ENCODE data around the gene ALG14. TPM values are rescaled to one million over a fixed set of nuclear protein-coding genes. Genes with fewer than 3 reads are reported as not detected.

ALG14 gene
- total and polyA plus RNA-seq, 2 donors (not counting 3 experiments of a cell fraction or from before 2014, with no cell fraction given): 2.6 to 8.6 TPM

DNA sequence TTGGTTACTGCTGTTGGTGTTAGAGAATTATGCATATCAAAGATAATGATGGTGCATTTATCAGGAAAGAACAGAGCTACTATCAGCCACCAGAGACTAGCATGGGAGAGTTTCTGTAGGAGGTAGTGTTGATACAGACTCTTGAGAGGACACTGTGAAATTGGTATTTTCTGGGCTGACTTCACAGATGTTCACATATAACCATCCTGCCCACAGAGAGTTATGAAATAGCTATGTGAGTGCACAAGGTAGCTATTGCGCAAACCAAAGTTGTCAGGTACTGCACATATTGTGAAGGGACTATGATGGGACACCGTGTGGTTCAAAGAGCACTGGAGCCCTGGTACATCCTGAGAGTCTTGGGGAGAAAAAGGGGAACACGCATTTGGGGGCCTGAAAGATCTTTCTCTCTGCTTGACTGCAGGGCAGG, 43.0 kb upstream of the ALG14 start:
- no peak for FAIRE-seq

More for the DNA sequence above, 43.0 kb upstream of the ALG14 start:
- no peaks in the 10 kb centered on the region for H3K9me3 ChIP-seq (replicated peaks; ENCODE audit: control insufficient read depth, insufficient read depth, low read length)
- no peak overlapping the region for H3K4me3 ChIP-seq (replicated peaks in 1 of 3; ENCODE audit: insufficient read depth in 1 of 3, low read depth in 1 of 3, low read length in 3 of 3)
- dilution Hi-C loops (cut with MboI; ENCODE audit: extremely low pct_ligation_motif_present, low sequenced_read_pairs) (no loop called here), intact Hi-C loops (cut with micrococcal nuclease) (loop anchor here (5.0 to 10.0 kb wide), 2 partner anchors 43 to 119 kb away; partner anchors contain the start of genes ALG14 and RWDD3)
- H4K20me1 ChIP-seq (replicated peaks; ENCODE audit: control insufficient read depth, extremely low read depth, insufficient read depth, low read length): no peaks in the 10 kb centered on the region
- POLR2A ChIA-PET: no interaction called here
- H3K79me2 ChIP-seq (ENCODE audit: control insufficient read depth, insufficient read depth, low read length): no peaks in the 10 kb centered on the region
- no peak overlapping the region for H3K4me2 ChIP-seq (ENCODE audit: insufficient read depth, low read length)
- H3K9me1 ChIP-seq (replicated peaks; ENCODE audit: control insufficient read depth, extremely low read depth, insufficient read depth, low read length): no peaks in the 10 kb centered on the region
- H3K36me3 ChIP-seq (ENCODE audit: control insufficient read depth in 2 of 2, extremely low read depth in 1 of 2, insufficient read depth in 2 of 2, low read length in 2 of 2): no peaks in the 10 kb centered on the region
- no TSS peak for BruUV-seq (replicated peaks)
- no peak for TF ChIP-seq JUN (IDR thresholded peaks at IDR 0.05; ENCODE audit: borderline replicate concordance, insufficient read depth, insufficient read length, low read depth)
- TF ChIP-seq MYC (IDR thresholded peaks at IDR 0.05; ENCODE audit: low read depth, low read length): no peak
- TF ChIP-seq EZH2 (IDR thresholded peaks at IDR 0.05; ENCODE audit: borderline replicate concordance, low read depth, low read length, severe bottlenecking): no peak
- TF ChIP-seq, protein P1, sequence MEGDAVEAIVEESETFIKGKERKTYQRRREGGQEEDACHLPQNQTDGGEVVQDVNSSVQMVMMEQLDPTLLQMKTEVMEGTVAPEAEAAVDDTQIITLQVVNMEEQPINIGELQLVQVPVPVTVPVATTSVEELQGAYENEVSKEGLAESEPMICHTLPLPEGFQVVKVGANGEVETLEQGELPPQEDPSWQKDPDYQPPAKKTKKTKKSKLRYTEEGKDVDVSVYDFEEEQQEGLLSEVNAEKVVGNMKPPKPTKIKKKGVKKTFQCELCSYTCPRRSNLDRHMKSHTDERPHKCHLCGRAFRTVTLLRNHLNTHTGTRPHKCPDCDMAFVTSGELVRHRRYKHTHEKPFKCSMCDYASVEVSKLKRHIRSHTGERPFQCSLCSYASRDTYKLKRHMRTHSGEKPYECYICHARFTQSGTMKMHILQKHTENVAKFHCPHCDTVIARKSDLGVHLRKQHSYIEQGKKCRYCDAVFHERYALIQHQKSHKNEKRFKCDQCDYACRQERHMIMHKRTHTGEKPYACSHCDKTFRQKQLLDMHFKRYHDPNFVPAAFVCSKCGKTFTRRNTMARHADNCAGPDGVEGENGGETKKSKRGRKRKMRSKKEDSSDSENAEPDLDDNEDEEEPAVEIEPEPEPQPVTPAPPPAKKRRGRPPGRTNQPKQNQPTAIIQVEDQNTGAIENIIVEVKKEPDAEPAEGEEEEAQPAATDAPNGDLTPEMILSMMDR (IDR thresholded peaks at IDR 0.05; ENCODE audit: extremely low read depth in 1 of 2, insufficient read depth in 1 of 2, low read depth in 1 of 2, low read length in 2 of 2): no peak
- TF ChIP-seq GATA2 (IDR thresholded peaks at IDR 0.05; ENCODE audit: insufficient read depth, insufficient read length, low read depth, low read length): no peak
- TF ChIP-seq POLR2AphosphoS5 (IDR thresholded peaks at IDR 0.05; ENCODE audit: insufficient read depth, low read depth, low read length): no peak
- no peak for TF ChIP-seq FOS (IDR thresholded peaks at IDR 0.05; ENCODE audit: borderline replicate concordance, insufficient read depth, low read length)
- TF ChIP-seq, protein P2, sequence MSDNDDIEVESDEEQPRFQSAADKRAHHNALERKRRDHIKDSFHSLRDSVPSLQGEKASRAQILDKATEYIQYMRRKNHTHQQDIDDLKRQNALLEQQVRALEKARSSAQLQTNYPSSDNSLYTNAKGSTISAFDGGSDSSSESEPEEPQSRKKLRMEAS (IDR thresholded peaks at IDR 0.05; ENCODE audit: insufficient read depth, insufficient read length): no peak
- TF ChIP-seq POLR2A (IDR thresholded peaks at IDR 0.05; ENCODE audit: low read depth, low read length): no peak
- CTCF ChIA-PET: interaction anchor here (0.7 to 3.8 kb wide), 8 partner anchors 11 to 118 kb away, joined by 3 to 30 read pairs (median 4); partner anchors contain the start of gene RWDD3
- no peak for DNase-seq (ENCODE audit: low read depth, low spot score)
- no peak overlapping the region for H2AFZ ChIP-seq (ENCODE audit: low read depth, low read length)
- peaks cover 28 to 40% of the 10 kb centered on the region in 2 experiments for H3K27me3 ChIP-seq (ENCODE audit: control insufficient read depth in 2 of 2, insufficient read depth in 2 of 2, low read length in 2 of 2)
- H3K4me1 ChIP-seq (ENCODE audit: control insufficient read depth, extremely low read depth, insufficient read depth, low read length): no peaks in the 10 kb centered on the region
- no peak overlapping the region for H3K9ac ChIP-seq (replicated peaks; ENCODE audit: extremely low read depth, insufficient read depth, low read length)
- H3K27ac ChIP-seq (ENCODE audit: insufficient read depth, low read depth, low read length): no peak overlapping the region

Data from endothelial cell of umbilical vein (primary cell).